Brain microvascular endothelial cell (primary cell): ENCODE measurements around the gene NFKB2.
A peak's percentile ranks its signal among the peaks of the same experiment; 100 is the strongest.

Source experiments
- DNase-seq: peaks from one replicate; pipeline ENCODE4 v3.0.0-alpha.2; 2020
- H3K27ac ChIP-seq: fragments of 250-450 bp; sonication (Bioruptor Pico); 2 replicates; pipeline ENCODE4 v1.5.1; 2020; ENCODE audit warnings: mild to moderate bottlenecking, moderate library complexity
- H3K27me3 ChIP-seq: fragments of 250-450 bp; sonication (Bioruptor Pico); replicated peaks from 2 replicates; pipeline ENCODE4 v1.5.1; 2020; ENCODE audit warnings: mild to moderate bottlenecking
- H3K36me3 ChIP-seq: fragments of 250-450 bp; sonication (Bioruptor Pico); replicated peaks from 2 replicates; pipeline ENCODE4 v1.5.1; 2020; ENCODE audit warnings: mild to moderate bottlenecking
- H3K4me3 ChIP-seq: 2 replicates; pipeline ENCODE4 v1.5.1; 2011; ENCODE audit warnings: low read depth, mild to moderate bottlenecking, control low read depth, low read length, moderate library complexity
- CTCF ChIP-seq: IDR thresholded peaks from 2 replicates; pipeline ENCODE4 v1.5.1; 2011; ENCODE audit warnings: low read depth, mild to moderate bottlenecking, moderate library complexity, low read length, control low read depth, inconsistent platforms; ENCODE audit errors: missing control alignments
- in situ Hi-C: cut with HindIII; loops from 2 replicates; pipeline ENCODE4 v1.10.0; 2017; ENCODE audit warnings: low sequenced_read_pairs, low pct_ligation_motif_present

The NFKB2 gene

GRCh38 chr10:102367441-102367840 is 28.1 kb upstream of the NFKB2 start:
- in situ Hi-C loops: loop anchor here (10.0 kb wide), 1 partner anchor 143 kb away; the partner anchor contains the start of gene ELOVL3
- DNase-seq: no peak

DNA sequence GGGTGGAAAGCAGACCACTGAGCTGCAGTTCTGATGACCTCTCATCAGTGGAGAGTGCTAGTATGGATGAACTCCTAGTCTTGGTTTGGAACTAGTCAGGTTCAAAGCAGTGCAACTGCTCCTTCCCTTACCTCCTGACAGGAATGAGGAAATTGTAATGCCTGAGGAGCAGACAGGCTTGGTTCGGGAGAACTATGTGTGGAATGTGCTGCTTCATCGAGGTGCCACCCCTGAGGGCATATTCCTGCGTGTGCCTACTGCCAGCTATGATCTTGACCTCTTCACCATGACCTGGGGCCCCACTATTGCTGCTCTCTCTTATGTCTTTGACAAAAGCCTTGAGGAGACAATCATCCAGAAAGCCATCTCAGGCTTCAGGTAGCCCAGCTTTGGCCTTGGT is 27.4 kb upstream of the NFKB2 start:
- Histone ChIP-seq H3K27ac (no peak overlapping the region), H3K4me3 (no peak overlapping the region), H3K36me3 (peaks cover 84% of the 10 kb centered on the region), H3K27me3 (no peaks in the 10 kb centered on the region)
- no peak for TF ChIP-seq CTCF
- in situ Hi-C loops: loop anchor here (10.0 kb wide), 1 partner anchor 143 kb away; the partner anchor contains the start of gene ELOVL3
- no peak for DNase-seq

More at GRCh38 chr10:102367441-102367840, 28.1 kb upstream of the NFKB2 start:
- Histone ChIP-seq H3K27me3 (no peaks in the 10 kb centered on the region), H3K36me3 (peaks cover 85% of the 10 kb centered on the region), H3K27ac (no peak overlapping the region), H3K4me3 (no peak overlapping the region)
- TF ChIP-seq CTCF: no peak

DNA sequence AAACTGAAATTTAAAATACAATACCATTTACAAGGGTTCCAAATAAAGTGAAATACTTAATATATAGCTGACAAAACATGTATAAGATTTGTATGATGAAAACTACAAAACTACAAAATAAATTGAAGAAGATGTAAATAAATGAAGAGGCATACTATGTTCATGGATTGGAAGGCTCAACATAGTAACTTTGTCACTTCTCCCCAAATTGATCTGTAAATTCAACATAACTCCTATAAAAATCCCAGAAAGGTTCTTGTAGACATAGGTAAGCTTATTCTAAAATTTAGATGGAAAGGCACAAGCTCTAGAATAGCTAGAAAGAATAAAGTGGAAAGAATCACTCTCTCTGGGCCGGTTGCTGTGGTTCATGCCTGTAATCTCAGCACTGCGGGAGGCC is 24.2 kb upstream of the NFKB2 start:
- Histone ChIP-seq H3K4me3 (no peak overlapping the region), H3K27ac (no peak overlapping the region), H3K27me3 (no peaks in the 10 kb centered on the region), H3K36me3 (peaks cover 85% of the 10 kb centered on the region)
- no peak for DNase-seq
- no peak for TF ChIP-seq CTCF
- in situ Hi-C loops: no loop called here

DNA sequence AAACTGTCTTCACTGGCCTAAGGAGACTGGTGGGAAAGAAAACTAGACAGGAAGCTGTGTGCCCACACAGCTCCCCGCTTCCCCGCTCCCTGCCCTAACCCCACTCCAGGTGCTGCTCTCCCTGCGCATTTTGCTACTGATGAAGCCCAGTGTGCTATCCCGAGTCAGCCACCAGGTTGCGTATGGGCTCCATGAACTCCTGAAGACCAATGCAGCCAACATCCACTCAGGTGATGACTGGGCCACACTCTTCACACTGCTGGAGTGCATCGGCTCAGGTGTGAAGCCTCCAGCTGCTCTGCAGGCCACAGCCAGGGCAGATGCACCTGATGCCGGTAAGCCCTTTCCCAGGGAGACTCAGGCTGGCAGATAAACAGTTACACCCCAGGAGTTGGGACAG is 20.3 kb upstream of the NFKB2 start:
- DNase-seq: no peak
- peaks cover 81% of the 10 kb centered on the region for H3K36me3 ChIP-seq
- peak; percentile 27 for TF ChIP-seq CTCF
- H3K4me3 ChIP-seq: no peak overlapping the region
- no peaks in the 10 kb centered on the region for H3K27me3 ChIP-seq
- in situ Hi-C loops: no loop called here
- no peak overlapping the region for H3K27ac ChIP-seq

DNA sequence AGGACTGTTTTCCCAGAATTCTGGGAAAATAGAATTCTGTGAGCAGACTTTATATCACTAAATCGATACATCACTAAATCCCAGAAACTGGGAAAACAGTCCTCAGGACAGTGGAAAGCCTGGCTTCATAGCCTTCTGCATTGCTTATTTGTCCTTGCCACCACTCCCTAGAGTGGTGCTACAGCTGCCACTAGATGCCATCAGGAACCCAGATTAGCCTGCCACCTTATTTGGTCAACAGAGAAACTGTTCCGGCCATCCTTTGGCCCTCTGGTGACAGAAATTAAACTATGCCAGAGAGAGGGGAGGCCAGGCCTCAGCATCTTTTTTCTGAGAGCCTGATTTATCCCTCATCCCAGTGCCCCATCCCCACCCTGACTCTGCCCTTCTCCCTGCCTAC is 19.6 kb upstream of the NFKB2 start:
- H3K27ac ChIP-seq: no peak overlapping the region
- in situ Hi-C loops: no loop called here
- H3K36me3 ChIP-seq: peaks cover 81% of the 10 kb centered on the region
- DNase-seq: no peak
- no peak for TF ChIP-seq CTCF
- H3K27me3 ChIP-seq: no peaks in the 10 kb centered on the region
- no peak overlapping the region for H3K4me3 ChIP-seq

DNA sequence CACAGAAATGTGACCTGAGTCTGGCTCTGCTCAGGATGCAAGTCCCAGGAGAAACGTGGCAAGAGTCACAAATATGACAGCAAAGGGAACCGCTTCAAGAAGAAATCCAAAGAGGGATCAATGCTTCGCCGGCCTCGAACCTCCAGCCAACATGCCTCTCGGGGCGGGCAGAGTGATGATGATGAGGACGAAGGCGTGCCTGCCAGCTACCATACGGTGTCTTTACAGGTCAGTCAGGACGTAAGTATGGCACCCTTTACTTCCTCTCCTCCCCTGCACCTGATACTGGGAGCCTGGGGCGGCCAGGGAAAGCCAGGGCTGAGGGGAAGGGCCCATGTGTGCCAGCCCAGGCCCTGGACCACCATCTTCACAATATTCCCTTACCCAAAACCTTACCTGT is 18.6 kb upstream of the NFKB2 start:
- H3K27me3 ChIP-seq: no peaks in the 10 kb centered on the region
- DNase-seq: no peak
- in situ Hi-C loops: no loop called here
- no peak for TF ChIP-seq CTCF
- no peak overlapping the region for H3K4me3 ChIP-seq
- peaks cover 86% of the 10 kb centered on the region for H3K36me3 ChIP-seq
- no peak overlapping the region for H3K27ac ChIP-seq
